ENCODE results near the gene DNM1.

Gene DNM1

GRCh38 chr9:128250839-128251731, 47.9 kb downstream of the DNM1 start:
- no peak for DNase-seq (ENCODE audit: low read depth, low spot score)

GRCh38 chr9:128251732-128252100, 48.5 kb downstream of the DNM1 start:
- DNase-seq (ENCODE audit: low read depth, low spot score), result no peak

- no peak for DNase-seq (ENCODE audit: low read depth, low spot score)
These were observed 49.3 kb downstream of the DNM1 start for GRCh38 chr9:128252317-128253139.

GRCh38 chr9:128253140-128253990, 50.2 kb downstream of the DNM1 start:
- DNase-seq (ENCODE audit: low read depth, low spot score), result no peak

GRCh38 chr9:128253991-128254346, 50.8 kb downstream of the DNM1 start:
- no peak for DNase-seq (ENCODE audit: low read depth, low spot score)

- DNase-seq (ENCODE audit: low read depth, low spot score), result no peak
These were observed 51.2 kb downstream of the DNM1 start for GRCh38 chr9:128254362-128254761.

GRCh38 chr9:128254855-128255759, 51.9 kb downstream of the DNM1 start:
- DNase-seq (ENCODE audit: low read depth, low spot score), result no peak

- no peak for DNase-seq (ENCODE audit: low read depth, low spot score)
These were observed 54.1 kb downstream of the DNM1 start for GRCh38 chr9:128257086-128257825.

GRCh38 chr9:128257907-128258306, 54.7 kb downstream of the DNM1 start:
- DNase-seq (ENCODE audit: low read depth, low spot score), result no peak

GRCh38 chr9:128258326-128258725, 55.1 kb downstream of the DNM1 start:
- DNase-seq (ENCODE audit: low read depth, low spot score), result no peak

GRCh38 chr9:128259156-128259555, 56.0 kb downstream of the DNM1 start:
- DNase-seq (ENCODE audit: low read depth, low spot score), result no peak

- no peak for DNase-seq (ENCODE audit: low read depth, low spot score)
These were observed 57.2 kb downstream of the DNM1 start for GRCh38 chr9:128260340-128260739.

GRCh38 chr9:128262687-128263086, 59.5 kb downstream of the DNM1 start:
- DNase-seq (ENCODE audit: low read depth, low spot score), result no peak

GRCh38 chr9:128265348-128265847, 62.2 kb downstream of the DNM1 start:
- no peak for DNase-seq (ENCODE audit: low read depth, low spot score)

GRCh38 chr9:128266868-128267590, 63.9 kb downstream of the DNM1 start:
- DNase-seq (ENCODE audit: low read depth, low spot score), result no peak

- no peak for DNase-seq (ENCODE audit: low read depth, low spot score)
These were observed 67.9 kb downstream of the DNM1 start for GRCh38 chr9:128271112-128271511.

- DNase-seq (ENCODE audit: low read depth, low spot score), result no peak
These were observed 68.3 kb downstream of the DNM1 start for GRCh38 chr9:128271512-128271911.

GRCh38 chr9:128274245-128274644, 71.1 kb downstream of the DNM1 start:
- DNase-seq (ENCODE audit: low read depth, low spot score), result no peak

Data from brain pericyte (primary cell).